Astrocyte (in vitro differentiated cells and primary cell): Measurements from ENCODE around the gene HNRNPA1. TPM values are rescaled to one million over a fixed set of nuclear protein-coding genes. Genes with fewer than 3 reads are reported as not detected.

Experiments
- DNase-seq: peaks from one replicate; pipeline ENCODE4 v3.0.0-alpha.2; 2010; ENCODE audit warnings: low read depth
- FAIRE-seq: peaks from 2 replicates; lab custom pipeline; 2011; peaks lifted over from hg19 to GRCh38; lab: Jason Lieb, UNC
- H2AFZ ChIP-seq: 2 replicates; pipeline ENCODE4 v1.6.0; 2012; ENCODE audit warnings: low read depth, low read length, inconsistent platforms
- H3K27ac ChIP-seq: 2 replicates; pipeline ENCODE4 v1.5.1; 2011; ENCODE audit warnings: low read depth, low read length, inconsistent platforms
- H3K27me3 ChIP-seq: 2 replicates; pipeline ENCODE4 v1.6.0; 2011; ENCODE audit warnings: low read length, inconsistent platforms; ENCODE audit not compliant: insufficient read depth
- H3K36me3 ChIP-seq: 2 replicates; pipeline ENCODE4 v1.5.1; 2011; ENCODE audit warnings: low read length, inconsistent platforms; ENCODE audit not compliant: insufficient read depth
- H3K4me1 ChIP-seq: 2 replicates; pipeline ENCODE4 v1.5.1; 2011; ENCODE audit warnings: low read length, inconsistent platforms; ENCODE audit not compliant: insufficient read depth
- H3K4me2 ChIP-seq: 2 replicates; pipeline ENCODE4 v1.6.0; 2012; ENCODE audit warnings: low read length, inconsistent platforms
- H3K4me3 ChIP-seq: 2 replicates; pipeline ENCODE4 v1.5.1; 2011; ENCODE audit warnings: low read depth, mild to moderate bottlenecking, low read length, inconsistent platforms; ENCODE audit not compliant: insufficient read depth
- H3K79me2 ChIP-seq: 2 replicates; pipeline ENCODE4 v1.6.0; 2012; ENCODE audit warnings: mild to moderate bottlenecking, low read length, inconsistent platforms; ENCODE audit not compliant: insufficient read depth
- H3K9ac ChIP-seq: 2 replicates; pipeline ENCODE4 v1.6.0; 2012; ENCODE audit warnings: mild to moderate bottlenecking, low read length, inconsistent platforms
- H3K9me3 ChIP-seq: 2 replicates; pipeline ENCODE4 v1.5.1; 2012; ENCODE audit warnings: low read depth, mild to moderate bottlenecking, low read length, inconsistent platforms; ENCODE audit not compliant: insufficient read depth
- H4K20me1 ChIP-seq: 2 replicates; pipeline ENCODE4 v1.6.0; 2012; ENCODE audit warnings: low read length, inconsistent platforms; ENCODE audit not compliant: insufficient read depth
- H3K27ac Mint-ChIP-seq: one replicate; pipeline ENCODE4 v1.8.0; 2021; ENCODE audit warnings: mild to moderate bottlenecking, mixed read lengths; ENCODE audit not compliant: unreplicated experiment
- H3K27me3 Mint-ChIP-seq: one replicate; pipeline ENCODE4 v1.8.0; 2021; ENCODE audit warnings: low read depth, mixed read lengths; ENCODE audit not compliant: unreplicated experiment
- H3K36me3 Mint-ChIP-seq: one replicate; pipeline ENCODE4 v1.8.0; 2021; ENCODE audit warnings: low read depth, mixed read lengths; ENCODE audit not compliant: unreplicated experiment
- H3K4me1 Mint-ChIP-seq: one replicate; pipeline ENCODE4 v1.8.0; 2021; ENCODE audit warnings: low read depth, mixed read lengths; ENCODE audit not compliant: unreplicated experiment
- H3K4me3 Mint-ChIP-seq: one replicate; pipeline ENCODE4 v1.8.0; 2021; ENCODE audit warnings: mild to moderate bottlenecking, moderate library complexity, mixed read lengths; ENCODE audit not compliant: unreplicated experiment
- H3K9me3 Mint-ChIP-seq: one replicate; pipeline ENCODE4 v1.8.0; 2021; ENCODE audit warnings: mild to moderate bottlenecking, mixed read lengths; ENCODE audit not compliant: unreplicated experiment
- EZH2 ChIP-seq: IDR thresholded peaks from 2 replicates; pipeline ENCODE4 v1.6.1; 2012; ENCODE audit warnings: mild to moderate bottlenecking, low read length, inconsistent platforms; ENCODE audit not compliant: insufficient read depth
- total RNA-seq: library from RNA; stranded (reverse); gene quantifications from 2 replicates; pipeline ENCODE4 v1.2.1, GENCODE V29; 2021
- TF ChIP-seq, protein P1 (sequence below): IDR thresholded peaks from 2 replicates; pipeline ENCODE4 v1.5.1; 2011; ENCODE audit warnings: low read depth, mild to moderate bottlenecking, inconsistent platforms, low read length, moderate library complexity; ENCODE audit not compliant: insufficient read depth

HNRNPA1 gene
- total RNA-seq, 1 donor from 2014 or later, result 612 TPM

DNA sequence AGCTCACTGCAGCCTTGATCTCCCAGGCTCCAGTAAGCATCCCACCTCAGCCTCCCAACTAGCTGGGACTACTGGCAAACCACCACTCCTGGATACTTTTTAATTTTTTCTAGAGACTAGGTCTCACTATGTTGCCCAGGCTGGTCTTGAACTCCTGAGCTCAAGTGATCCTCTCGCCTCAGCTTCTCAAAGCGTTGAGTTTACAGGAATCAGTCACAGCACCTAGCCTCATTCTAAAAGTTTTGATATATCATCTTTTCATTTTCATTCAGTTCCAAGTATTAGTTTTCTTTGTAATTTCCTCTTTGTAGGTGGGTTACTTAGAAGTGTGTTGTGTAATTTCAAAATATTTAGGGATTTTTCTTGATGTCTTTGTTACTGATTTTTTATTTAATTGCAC, 10.2 kb upstream of the HNRNPA1 start:
- H3K36me3 Mint-ChIP-seq, result peaks cover 3% of the 10 kb centered on the region
- H3K4me2 ChIP-seq, result no peak overlapping the region
- H3K27ac Mint-ChIP-seq, result no peak overlapping the region
- H3K9ac ChIP-seq, result no peak overlapping the region
- H3K4me3 Mint-ChIP-seq, result no peak overlapping the region
- H3K27ac ChIP-seq, result no peak overlapping the region
- no peaks in the 10 kb centered on the region for H3K9me3 ChIP-seq
- DNase-seq (no peak), FAIRE-seq (no peak)
- H3K9me3 Mint-ChIP-seq, result no peaks in the 10 kb centered on the region
- no peaks in the 10 kb centered on the region for H3K27me3 Mint-ChIP-seq
- peaks cover 14% of the 10 kb centered on the region for H3K36me3 ChIP-seq
- H3K79me2 ChIP-seq, result peaks cover 87% of the 10 kb centered on the region
- TF ChIP-seq, protein P1, sequence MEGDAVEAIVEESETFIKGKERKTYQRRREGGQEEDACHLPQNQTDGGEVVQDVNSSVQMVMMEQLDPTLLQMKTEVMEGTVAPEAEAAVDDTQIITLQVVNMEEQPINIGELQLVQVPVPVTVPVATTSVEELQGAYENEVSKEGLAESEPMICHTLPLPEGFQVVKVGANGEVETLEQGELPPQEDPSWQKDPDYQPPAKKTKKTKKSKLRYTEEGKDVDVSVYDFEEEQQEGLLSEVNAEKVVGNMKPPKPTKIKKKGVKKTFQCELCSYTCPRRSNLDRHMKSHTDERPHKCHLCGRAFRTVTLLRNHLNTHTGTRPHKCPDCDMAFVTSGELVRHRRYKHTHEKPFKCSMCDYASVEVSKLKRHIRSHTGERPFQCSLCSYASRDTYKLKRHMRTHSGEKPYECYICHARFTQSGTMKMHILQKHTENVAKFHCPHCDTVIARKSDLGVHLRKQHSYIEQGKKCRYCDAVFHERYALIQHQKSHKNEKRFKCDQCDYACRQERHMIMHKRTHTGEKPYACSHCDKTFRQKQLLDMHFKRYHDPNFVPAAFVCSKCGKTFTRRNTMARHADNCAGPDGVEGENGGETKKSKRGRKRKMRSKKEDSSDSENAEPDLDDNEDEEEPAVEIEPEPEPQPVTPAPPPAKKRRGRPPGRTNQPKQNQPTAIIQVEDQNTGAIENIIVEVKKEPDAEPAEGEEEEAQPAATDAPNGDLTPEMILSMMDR, result no peak
- no peak for TF ChIP-seq EZH2
- no peaks in the 10 kb centered on the region for H4K20me1 ChIP-seq
- no peaks in the 10 kb centered on the region for H3K27me3 ChIP-seq
- no peaks in the 10 kb centered on the region for H3K4me1 Mint-ChIP-seq
- no peaks in the 10 kb centered on the region for H3K4me1 ChIP-seq
- no peak overlapping the region for H2AFZ ChIP-seq
- H3K4me3 ChIP-seq, result no peak overlapping the region

DNA sequence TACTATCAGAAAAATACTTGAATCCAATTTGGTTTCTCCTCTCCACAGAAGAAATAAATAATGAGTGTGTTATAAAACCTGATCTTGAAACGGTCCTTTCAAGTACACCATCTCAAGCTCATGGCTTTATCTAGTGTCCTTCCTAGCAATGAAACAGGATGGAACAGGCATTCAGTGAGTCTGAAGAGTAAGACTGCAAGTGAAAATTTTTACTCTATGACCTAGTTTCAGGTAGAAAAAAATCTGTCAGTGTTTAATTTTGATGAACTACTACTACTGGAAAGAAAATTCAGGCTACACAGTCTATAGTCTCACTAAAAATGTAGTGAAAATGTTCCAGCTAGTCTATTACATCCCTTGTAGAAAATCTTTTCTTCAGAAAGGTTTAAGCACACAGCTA, 8.3 kb upstream of the HNRNPA1 start:
- H3K27me3 Mint-ChIP-seq, result no peaks in the 10 kb centered on the region
- Histone ChIP-seq H3K27ac (no peak overlapping the region), H2AFZ (no peak overlapping the region), H3K9me3 (no peaks in the 10 kb centered on the region), H3K36me3 (peaks cover 13% of the 10 kb centered on the region), H3K79me2 (peaks cover 88% of the 10 kb centered on the region), H3K4me2 (no peak overlapping the region), H3K27me3 (no peaks in the 10 kb centered on the region), H3K4me1 (no peaks in the 10 kb centered on the region), H3K9ac (no peak overlapping the region), H3K4me3 (no peak overlapping the region), H4K20me1 (no peaks in the 10 kb centered on the region)
- peaks cover 6% of the 10 kb centered on the region for H3K4me1 Mint-ChIP-seq
- H3K36me3 Mint-ChIP-seq, result peaks cover 6% of the 10 kb centered on the region
- FAIRE-seq (no peak), DNase-seq (no peak)
- H3K4me3 Mint-ChIP-seq, result no peak overlapping the region
- no peak overlapping the region for H3K27ac Mint-ChIP-seq
- TF ChIP-seq, protein P1, result no peak
- TF ChIP-seq EZH2, result no peak
- H3K9me3 Mint-ChIP-seq, result no peaks in the 10 kb centered on the region

DNA sequence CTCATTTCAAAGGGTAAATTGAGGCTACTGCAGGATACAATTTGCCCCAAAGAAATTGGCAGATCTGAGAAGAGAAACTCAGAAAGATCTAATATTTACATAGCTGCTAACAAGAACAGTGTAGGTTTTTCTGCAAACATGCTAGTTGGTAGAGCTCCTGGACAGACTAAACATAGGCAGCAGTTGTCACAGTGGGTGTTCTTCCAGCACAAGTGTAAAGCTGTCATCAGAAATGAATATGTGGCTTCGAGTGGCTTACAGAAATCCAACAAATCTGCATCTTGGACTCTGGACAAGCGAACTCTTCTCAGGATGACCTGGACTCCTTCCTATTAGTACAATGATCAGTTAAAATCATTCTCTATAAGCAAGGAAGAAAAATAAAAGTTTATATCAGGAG, 6.5 kb upstream of the HNRNPA1 start:
- Mint-ChIP-seq H3K4me1 (peaks cover 10% of the 10 kb centered on the region), H3K36me3 (peaks cover 6% of the 10 kb centered on the region), H3K4me3 (no peak overlapping the region), H3K27me3 (no peaks in the 10 kb centered on the region), H3K9me3 (no peaks in the 10 kb centered on the region), H3K27ac (no peak overlapping the region)
- H3K27ac ChIP-seq, result no peak overlapping the region
- no peaks in the 10 kb centered on the region for H3K27me3 ChIP-seq
- no peak overlapping the region for H3K9ac ChIP-seq
- FAIRE-seq (no peak), DNase-seq (no peak)
- H3K4me2 ChIP-seq, result no peak overlapping the region
- no peaks in the 10 kb centered on the region for H4K20me1 ChIP-seq
- peaks cover 13% of the 10 kb centered on the region for H3K36me3 ChIP-seq
- TF ChIP-seq EZH2, result no peak
- TF ChIP-seq, protein P1, result no peak
- H2AFZ ChIP-seq, result no peak overlapping the region
- peaks cover 8% of the 10 kb centered on the region for H3K4me1 ChIP-seq
- H3K4me3 ChIP-seq, result no peak overlapping the region
- H3K9me3 ChIP-seq, result no peaks in the 10 kb centered on the region
- peaks cover 89% of the 10 kb centered on the region for H3K79me2 ChIP-seq
